ENCODE data around the gene PNMA6F.
"Not testable (repeated sequence)": the region's sequence is repeated elsewhere in the genome, so short reads cannot be mapped to it uniquely, and the experiment has no call there.

DNA sequence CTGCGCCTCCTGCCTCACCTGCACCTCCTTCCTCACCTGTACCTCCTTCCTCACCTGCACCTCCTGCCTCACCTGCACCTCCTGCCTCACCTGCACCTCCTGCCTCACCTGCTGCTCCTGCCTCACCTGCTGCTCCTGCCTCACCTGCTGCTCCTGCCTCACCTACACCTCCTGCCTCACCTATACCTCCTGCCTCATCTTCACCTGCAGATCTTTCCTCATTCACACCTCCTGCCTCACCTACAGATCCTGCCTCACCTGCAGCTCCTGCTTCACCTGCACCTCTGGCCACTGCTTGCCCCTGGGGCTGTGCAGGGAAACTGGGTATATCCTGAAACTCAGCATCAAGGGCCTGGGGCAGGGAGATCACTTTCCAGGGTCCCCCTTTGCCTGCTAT is 1.5 kb downstream of the PNMA6F start:
- not testable (repeated sequence) for TF ChIP-seq FOXK2 (IDR thresholded peaks at IDR 0.05); L3MBTL2 (conservative IDR thresholded peaks at IDR 0.05); BHLHE40 (IDR thresholded peaks at IDR 0.05; ENCODE audit: borderline replicate concordance); FOXM1 (IDR thresholded peaks at IDR 0.05; ENCODE audit: borderline replicate concordance)

Data from HEK293T (cell line).